Measurements from ENCODE around the gene MYEOV. TPM values are rescaled to one million over a fixed set of nuclear protein-coding genes. Genes with fewer than 3 reads are reported as not detected.

Gene MYEOV
- 0.86 and 3.2 TPM in 2 replicates for total RNA-seq

DNA sequence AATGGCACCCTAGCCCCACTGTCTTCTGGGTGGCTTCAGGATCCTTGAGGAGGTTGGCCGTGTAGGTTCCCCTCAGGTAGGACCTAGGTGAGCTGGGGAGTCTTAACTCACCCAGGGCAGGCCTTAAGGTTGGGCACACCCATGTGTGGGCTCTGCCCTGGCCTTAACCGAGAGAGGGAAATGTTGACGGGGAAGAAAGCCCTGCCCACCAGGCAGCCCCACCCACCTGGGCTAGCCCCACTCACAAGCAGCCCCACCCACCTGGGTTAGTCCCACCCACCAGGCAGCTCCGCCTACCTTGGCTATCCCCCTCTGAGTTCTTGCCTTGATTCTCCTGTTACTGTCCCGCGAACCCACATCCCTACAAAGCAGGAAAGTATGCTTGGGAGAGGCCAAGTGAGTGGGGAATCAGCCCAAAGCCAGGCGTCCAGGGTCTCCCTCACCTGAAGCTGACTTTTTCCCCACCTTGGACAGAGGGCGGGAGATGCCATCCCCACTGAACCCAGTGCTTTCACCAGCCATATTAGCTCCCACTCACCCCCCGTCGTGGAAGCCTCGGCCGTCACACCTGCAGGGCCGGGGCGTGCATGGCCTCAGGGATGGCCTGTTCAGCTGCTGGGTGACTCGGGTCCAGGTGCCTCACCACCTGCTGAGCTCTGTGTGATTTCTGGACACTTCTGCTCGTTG, at the start of gene MYEOV:
MYEOV (plus strand) TSS at position 337 of the 687 bp plus-strand sequence. CDS start 1,200 bp downstream, outside the sequence.
- DNase-seq (ENCODE audit: low read depth) = peak; percentile 42
- no peak within 1 kb of the TSS for H3K4me3 ChIP-seq (ENCODE audit: low read depth, low read length)
- TF ChIP-seq, protein P1, sequence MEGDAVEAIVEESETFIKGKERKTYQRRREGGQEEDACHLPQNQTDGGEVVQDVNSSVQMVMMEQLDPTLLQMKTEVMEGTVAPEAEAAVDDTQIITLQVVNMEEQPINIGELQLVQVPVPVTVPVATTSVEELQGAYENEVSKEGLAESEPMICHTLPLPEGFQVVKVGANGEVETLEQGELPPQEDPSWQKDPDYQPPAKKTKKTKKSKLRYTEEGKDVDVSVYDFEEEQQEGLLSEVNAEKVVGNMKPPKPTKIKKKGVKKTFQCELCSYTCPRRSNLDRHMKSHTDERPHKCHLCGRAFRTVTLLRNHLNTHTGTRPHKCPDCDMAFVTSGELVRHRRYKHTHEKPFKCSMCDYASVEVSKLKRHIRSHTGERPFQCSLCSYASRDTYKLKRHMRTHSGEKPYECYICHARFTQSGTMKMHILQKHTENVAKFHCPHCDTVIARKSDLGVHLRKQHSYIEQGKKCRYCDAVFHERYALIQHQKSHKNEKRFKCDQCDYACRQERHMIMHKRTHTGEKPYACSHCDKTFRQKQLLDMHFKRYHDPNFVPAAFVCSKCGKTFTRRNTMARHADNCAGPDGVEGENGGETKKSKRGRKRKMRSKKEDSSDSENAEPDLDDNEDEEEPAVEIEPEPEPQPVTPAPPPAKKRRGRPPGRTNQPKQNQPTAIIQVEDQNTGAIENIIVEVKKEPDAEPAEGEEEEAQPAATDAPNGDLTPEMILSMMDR (IDR thresholded peaks at IDR 0.05; ENCODE audit: insufficient read depth, low read depth, low read length) = no peak

DNA sequence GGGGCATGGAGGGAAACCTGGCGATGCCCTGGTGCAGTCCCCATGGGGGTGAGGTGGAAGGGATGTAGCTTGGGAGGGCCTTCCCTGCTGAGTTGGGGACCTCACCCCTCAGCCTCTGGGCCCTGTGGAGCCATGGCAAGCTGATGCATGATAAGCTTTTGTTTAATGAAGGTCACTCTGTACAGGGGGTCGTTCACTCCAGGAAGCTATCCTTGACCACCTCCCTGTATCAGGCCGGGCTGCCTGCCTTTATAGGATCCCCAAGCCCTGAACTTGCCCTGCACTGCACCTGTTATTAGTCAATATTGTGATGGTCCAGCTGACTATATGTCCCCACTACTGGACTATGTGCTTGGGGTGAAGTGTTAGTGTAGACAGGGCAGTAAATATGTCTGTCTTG, 49.7 kb upstream of the MYEOV start:
- DNase-seq (ENCODE audit: low read depth) = no peak
- TF ChIP-seq, protein P1 (IDR thresholded peaks at IDR 0.05; ENCODE audit: insufficient read depth, low read depth, low read length) = no peak

DNA sequence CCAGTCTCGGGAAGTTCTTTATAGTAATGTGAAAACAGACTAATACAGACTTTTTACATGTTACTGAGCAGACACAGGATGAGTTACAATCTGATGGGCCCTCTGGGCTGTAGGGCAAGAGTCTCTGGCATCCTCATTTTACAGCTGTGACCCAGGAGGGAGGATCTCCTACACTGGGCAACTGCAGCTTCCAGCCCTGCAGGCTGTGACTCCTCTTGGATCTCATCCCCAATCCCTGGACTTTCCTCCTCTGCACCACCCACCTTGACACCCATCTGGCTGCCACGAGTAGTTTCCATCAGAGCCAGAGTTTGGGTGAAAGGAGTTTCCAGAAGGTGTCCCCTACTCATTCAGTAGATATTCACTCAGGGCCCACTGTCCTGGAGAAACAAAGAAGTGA, 48.9 kb upstream of the MYEOV start:
- no peak for DNase-seq (ENCODE audit: low read depth)
- no peak overlapping the region for H3K4me3 ChIP-seq (ENCODE audit: low read depth, low read length)
- TF ChIP-seq, protein P1 (IDR thresholded peaks at IDR 0.05; ENCODE audit: insufficient read depth, low read depth, low read length) = no peak

More for the DNA sequence above, 49.7 kb upstream of the MYEOV start:
- no peak overlapping the region for H3K4me3 ChIP-seq (ENCODE audit: low read depth, low read length)

DNA sequence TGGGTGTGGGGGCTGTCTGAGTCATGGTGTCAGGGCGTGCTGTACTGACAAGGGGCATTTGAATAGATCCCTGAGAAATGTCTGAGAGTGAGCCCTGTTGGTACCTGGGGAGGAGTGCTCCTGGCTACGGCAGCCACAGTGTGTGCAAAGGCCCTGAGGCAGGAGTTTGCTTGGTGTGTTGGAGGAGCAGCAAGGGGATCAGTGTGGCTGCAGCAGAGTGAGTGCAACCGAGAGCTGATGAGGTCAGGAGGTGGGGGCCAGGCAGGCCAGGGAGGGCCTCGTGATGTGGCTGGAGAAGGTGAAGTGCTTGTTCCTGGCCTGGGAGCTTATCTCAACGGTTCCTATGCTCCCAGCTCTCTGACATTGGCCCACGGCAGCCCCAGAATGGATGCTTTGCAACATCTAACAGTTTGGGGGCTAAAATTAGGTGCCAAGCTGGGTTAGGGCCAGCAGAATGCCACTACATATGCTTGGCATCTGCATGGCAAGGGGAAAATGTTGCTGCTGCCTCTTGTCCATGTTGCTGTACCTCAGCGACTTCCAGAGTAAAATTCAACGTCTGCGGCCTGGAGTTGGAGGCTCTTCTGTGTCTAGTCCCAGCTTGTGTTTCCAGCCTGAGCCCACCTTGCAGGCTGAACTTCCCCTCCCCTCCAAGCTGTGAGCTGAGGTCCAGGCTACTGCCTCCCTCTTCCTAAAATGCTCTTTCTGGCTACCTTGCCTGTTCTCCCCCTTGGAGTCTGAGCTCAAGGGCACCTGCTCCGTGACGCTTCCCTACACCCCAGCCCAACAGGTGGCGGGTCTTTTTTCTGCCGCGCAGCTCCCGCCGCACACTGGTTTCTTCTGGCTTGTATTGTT, 48.2 kb upstream of the MYEOV start:
- no peak overlapping the region for H3K4me3 ChIP-seq (ENCODE audit: low read depth, low read length)
- no peak for DNase-seq (ENCODE audit: low read depth)
- TF ChIP-seq, protein P1 (IDR thresholded peaks at IDR 0.05; ENCODE audit: insufficient read depth, low read depth, low read length) = no peak

DNA sequence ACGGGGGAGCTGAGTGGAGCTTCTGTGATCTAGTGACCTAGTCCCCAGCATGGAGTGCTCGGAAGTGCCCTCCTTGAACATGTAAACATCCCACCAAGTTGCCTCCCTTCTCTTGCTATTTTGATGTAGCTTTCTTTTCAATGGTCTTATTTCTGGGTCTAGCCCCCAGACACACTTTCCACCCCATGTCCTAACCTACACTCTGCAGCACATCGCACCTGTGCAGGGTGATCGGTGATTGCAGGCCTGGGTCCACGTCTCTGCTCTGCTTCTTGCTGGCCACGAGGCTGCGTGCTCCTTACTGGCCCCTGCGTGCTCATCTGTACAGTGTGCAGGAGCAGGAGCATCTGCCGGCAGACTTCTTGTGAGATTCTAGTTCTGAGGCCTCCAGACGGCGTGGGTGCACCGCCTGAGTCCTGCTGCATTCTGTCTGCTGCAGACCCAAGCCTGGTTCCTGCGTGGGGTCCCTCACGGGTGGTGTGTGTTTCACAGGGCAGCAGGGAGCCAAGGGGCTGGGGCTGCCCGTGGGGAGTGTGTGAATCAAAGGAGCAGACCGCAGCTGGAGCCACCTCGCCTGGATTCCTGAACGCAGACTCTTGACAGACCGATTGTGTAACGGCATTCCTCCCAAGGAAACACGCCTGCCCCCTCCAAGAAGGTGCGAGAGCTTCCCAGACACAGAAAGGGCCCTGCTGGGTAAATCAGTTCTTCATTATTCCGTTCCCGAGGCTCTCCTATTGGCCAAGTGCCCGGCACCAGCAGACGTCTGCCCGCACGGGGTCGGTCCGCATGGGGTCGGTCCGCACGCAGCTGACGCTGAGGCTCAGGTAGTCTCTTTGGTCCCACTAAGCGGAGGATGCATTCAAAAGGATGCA, 44.4 kb upstream of the MYEOV start:
- DNase-seq (ENCODE audit: low read depth) = peak; percentile 43
- TF ChIP-seq, protein P1 (IDR thresholded peaks at IDR 0.05; ENCODE audit: insufficient read depth, low read depth, low read length) = no peak

More for the DNA sequence above, 44.4 kb upstream of the MYEOV start:
- no peak overlapping the region for H3K4me3 ChIP-seq (ENCODE audit: low read depth, low read length)
